K562 (cell line): ENCODE measurements around the gene RPL7A.

Source experiments
- FOS ChIP-seq: IDR thresholded peaks from 3 replicates; pipeline ENCODE4 v1.6.1; 2011; ENCODE audit not compliant: insufficient read length; ENCODE audit errors: extremely low read depth
- HNRNPH1 ChIP-seq: fragments of 200-400 bp; formaldehyde crosslinking; optimal IDR thresholded peaks from 2 replicates; pipeline ENCODE3; 2017; ENCODE audit warnings: low read depth, mild to moderate bottlenecking, low read length, moderate library complexity
- MYNN ChIP-seq, 2 experiments: sonication (generic); formaldehyde crosslinking in 1 of 2; IDR thresholded peaks; 2 replicates each; pipeline versions ENCODE4 v1.5.0 to v1.6.1; 2016 to 2020; ENCODE audit warnings: antibody characterized with exemption in 1 of 2, missing genetic modification reagents in 1 of 2
- POLR2A ChIP-seq: fragments of 450-650 bp; conservative IDR thresholded peaks from 2 replicates; pipeline ENCODE4 v1.6.1; 2016
- SRSF1 ChIP-seq: fragments of 200-400 bp; formaldehyde crosslinking; IDR thresholded peaks from 2 replicates; pipeline ENCODE4 v1.6.1; 2017; ENCODE audit warnings: mild to moderate bottlenecking, low read depth, low read length, moderate library complexity
- USF2 ChIP-seq: sonication (generic); formaldehyde crosslinking; IDR thresholded peaks from 2 replicates; pipeline ENCODE4 v1.5.0; 2020; ENCODE audit warnings: missing genetic modification reagents

DNA sequence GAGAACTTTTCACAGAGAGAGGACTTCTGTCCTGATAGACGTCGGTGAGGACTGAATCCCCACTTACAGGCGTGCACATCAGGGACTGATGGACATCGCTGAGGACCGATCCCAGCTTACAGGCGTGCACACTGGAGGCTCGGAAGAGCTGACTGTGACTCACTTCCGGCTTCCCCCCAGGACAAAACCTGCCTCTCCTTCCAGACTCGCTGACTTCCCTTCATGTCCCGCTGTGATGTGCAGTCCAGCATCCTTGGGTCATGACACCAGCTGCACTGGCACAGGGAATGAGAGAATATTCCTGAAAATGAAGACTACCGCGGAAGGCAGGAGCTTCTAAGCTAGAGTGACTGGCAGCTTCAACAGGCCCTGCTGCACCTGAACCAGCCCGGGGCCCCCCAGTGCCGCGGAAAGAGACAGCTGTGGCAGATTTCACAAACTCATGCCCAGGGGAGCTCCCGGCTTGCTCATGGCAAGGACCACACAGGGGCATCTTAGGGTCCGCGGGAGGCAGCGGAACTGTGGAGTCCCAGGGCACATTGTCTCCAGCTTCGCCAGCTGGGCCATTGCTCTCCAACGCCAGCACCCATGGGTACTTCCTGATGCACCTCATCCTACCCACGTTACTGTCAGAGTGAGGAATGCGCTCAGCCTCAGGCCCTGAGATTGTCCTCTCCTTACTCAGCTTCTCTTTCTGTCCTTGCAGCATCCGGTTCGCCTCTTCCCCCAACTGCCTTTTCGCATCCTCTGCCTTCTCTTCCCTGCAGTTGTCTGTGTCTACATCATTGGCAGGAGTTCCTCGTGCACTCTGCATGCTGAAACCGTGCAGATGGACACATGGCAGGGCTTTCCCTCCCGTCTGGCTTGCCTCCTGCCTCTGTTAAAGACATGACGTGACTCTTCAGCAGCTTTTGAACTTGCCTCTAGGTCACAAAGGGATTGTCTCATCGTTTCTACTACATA, 41.5 kb upstream of the RPL7A start:
- TF ChIP-seq FOS (no peak), MYNN (IDR thresholded peaks at IDR 0.05) (no peak), MYNN (CRISPR knock-in tag; IDR thresholded peaks at IDR 0.05) (no peak), HNRNPH1 (no peak), SRSF1 (no peak), USF2 (CRISPR knock-in tag) (no peak), POLR2A (no peak)
